GM23248 (cell line): Measurements from ENCODE around the gene COPS3.

Source experiments
- EZH2 ChIP-seq: fragments of 200-600 bp; sonication (generic); IDR thresholded peaks from 2 replicates; pipeline ENCODE4 v1.6.1; 2018; ENCODE audit warnings: antibody characterized with exemption, mild to moderate bottlenecking; ENCODE audit not compliant: insufficient read depth, poor library complexity, severe bottlenecking
- EZH2phosphoT487 ChIP-seq: fragments of 200-600 bp; sonication (generic); IDR thresholded peaks from 2 replicates; pipeline ENCODE4 v1.6.1; 2018; ENCODE audit warnings: antibody characterized with exemption, moderate library complexity, mild to moderate bottlenecking, low read depth; ENCODE audit not compliant: insufficient read depth

GRCh38 chr17:17320911-17321220 lies 39.8 kb upstream of the COPS3 start:
- TF ChIP-seq EZH2 (no peak), EZH2phosphoT487 (no peak)
